Upper lobe of right lung (tissue), 1 donor: ENCODE results near the gene PACRGL. TPM values are rescaled to one million over a fixed set of nuclear protein-coding genes. Genes with fewer than 3 reads are reported as not detected.

ENCODE experiments used
- ATAC-seq: fragments of 200-7000 bp; cut with Tn5 transposase; one replicate; pipeline ENCODE4 v1.9.1; 2020; ENCODE audit warnings: mild to moderate bottlenecking, moderate library complexity
- DNase-seq: peaks from one replicate; pipeline ENCODE4 v3.0.0-alpha.2; 2020
- H3K27ac ChIP-seq: fragments of 200-600 bp; one replicate; pipeline ENCODE4 v1.8.0; 2022
- H3K27me3 ChIP-seq: fragments of 200-600 bp; one replicate; pipeline ENCODE4 v1.8.0; 2022; ENCODE audit warnings: mild to moderate bottlenecking
- H3K36me3 ChIP-seq: fragments of 200-600 bp; one replicate; pipeline ENCODE4 v1.8.0; 2022
- H3K4me1 ChIP-seq: fragments of 200-600 bp; one replicate; pipeline ENCODE4 v1.8.0; 2022
- H3K4me3 ChIP-seq: fragments of 200-600 bp; one replicate; pipeline ENCODE4 v1.8.0; 2022; ENCODE audit warnings: mild to moderate bottlenecking
- H3K9me3 ChIP-seq: fragments of 200-600 bp; one replicate; pipeline ENCODE4 v1.8.0; 2022
- CTCF ChIP-seq: fragments of 200-600 bp; IDR thresholded peaks from one replicate; pipeline ENCODE4 v1.8.0; 2022; ENCODE audit warnings: antibody characterized with exemption
- intact Hi-C: fragments of 100-400 bp; cut with DNase I; formaldehyde crosslinking; loops from one replicate; pipeline ENCODE4 v1.11.0; 2022
- total RNA-seq: library from RNA; stranded (reverse); fragmentation: NEBNext Ultra II Directional; extraction: Animal tissue kit (Norgen Biotek cat#: 25700); gene quantifications from one replicate; pipeline ENCODE4 v1.2.1, GENCODE V29; 2021
- donor health status: DM: no; HTN: yes; CAD: no; lungs with severe emphysema.

PACRGL gene
- total RNA-seq, 1 donor from 2014 or later = 17.4 TPM

GRCh38 chr4:20680736-20681135 is 19.5 kb upstream of the PACRGL start:
- DNase-seq (no peak), ATAC-seq (no peak)
- Histone ChIP-seq H3K27ac (no peak overlapping the region), H3K36me3 (no peaks in the 10 kb centered on the region), H3K4me1 (peaks cover 7% of the 10 kb centered on the region), H3K9me3 (no peaks in the 10 kb centered on the region), H3K27me3 (no peaks in the 10 kb centered on the region), H3K4me3 (no peak overlapping the region)
- intact Hi-C loops = loop anchor here (10.0 kb wide), 1 partner anchor 256 kb away; no protein-coding TSS in a partner anchor
- no peak for TF ChIP-seq CTCF

DNA sequence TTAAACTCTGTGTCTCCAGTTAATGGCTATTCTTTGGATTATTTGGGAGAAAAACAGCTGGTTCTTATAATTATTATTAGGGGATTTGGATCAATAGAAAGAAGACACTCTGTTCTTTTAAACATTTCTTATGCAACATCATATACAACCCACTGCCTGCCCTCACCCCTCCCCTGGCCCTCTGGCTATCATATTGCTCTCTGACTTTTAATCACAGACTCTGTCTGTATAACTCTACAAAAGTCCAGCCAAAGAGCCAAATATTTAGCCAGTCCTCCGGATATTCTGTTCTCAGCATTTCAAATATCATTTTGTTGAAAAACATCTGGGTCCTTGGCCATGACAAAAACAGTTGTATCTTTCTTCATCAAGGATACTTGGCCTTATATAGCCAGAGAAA is 19.0 kb upstream of the PACRGL start:
- intact Hi-C loops = loop anchor here (10.0 kb wide), 1 partner anchor 256 kb away; no protein-coding TSS in a partner anchor
- Histone ChIP-seq H3K36me3 (no peaks in the 10 kb centered on the region), H3K27me3 (no peaks in the 10 kb centered on the region), H3K9me3 (no peaks in the 10 kb centered on the region), H3K4me3 (no peak overlapping the region), H3K4me1 (peaks cover 7% of the 10 kb centered on the region), H3K27ac (no peak overlapping the region)
- TF ChIP-seq CTCF = no peak
- peak; percentile 43 for ATAC-seq
- DNase-seq = no peak

DNA sequence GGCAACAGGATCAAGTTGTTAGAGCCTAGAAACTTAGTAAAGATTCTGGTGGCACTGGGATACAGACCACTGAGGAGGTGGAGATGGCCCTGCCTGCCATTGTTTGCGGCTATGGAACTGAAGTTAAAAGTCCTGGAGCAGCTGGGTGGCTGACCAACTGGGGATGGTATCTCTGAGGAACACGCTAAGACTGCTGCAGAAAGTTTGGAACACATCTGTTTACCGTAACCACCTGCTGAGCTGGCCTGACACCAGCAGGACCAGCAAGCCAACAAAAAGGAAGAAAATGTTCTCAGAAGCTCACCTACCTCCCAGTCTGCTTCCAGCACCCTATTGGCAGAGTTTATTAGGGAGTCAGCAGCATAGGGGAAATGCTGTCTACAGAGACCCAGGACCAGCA is 17.4 kb upstream of the PACRGL start:
- Histone ChIP-seq H3K4me1 (peaks cover 7% of the 10 kb centered on the region), H3K27me3 (no peaks in the 10 kb centered on the region), H3K36me3 (no peaks in the 10 kb centered on the region), H3K9me3 (no peaks in the 10 kb centered on the region), H3K4me3 (no peak overlapping the region), H3K27ac (no peak overlapping the region)
- DNase-seq = no peak
- ATAC-seq = no peak
- no peak for TF ChIP-seq CTCF
- intact Hi-C loops = loop anchor here (10.0 kb wide), 1 partner anchor 258 kb away; no protein-coding TSS in a partner anchor

DNA sequence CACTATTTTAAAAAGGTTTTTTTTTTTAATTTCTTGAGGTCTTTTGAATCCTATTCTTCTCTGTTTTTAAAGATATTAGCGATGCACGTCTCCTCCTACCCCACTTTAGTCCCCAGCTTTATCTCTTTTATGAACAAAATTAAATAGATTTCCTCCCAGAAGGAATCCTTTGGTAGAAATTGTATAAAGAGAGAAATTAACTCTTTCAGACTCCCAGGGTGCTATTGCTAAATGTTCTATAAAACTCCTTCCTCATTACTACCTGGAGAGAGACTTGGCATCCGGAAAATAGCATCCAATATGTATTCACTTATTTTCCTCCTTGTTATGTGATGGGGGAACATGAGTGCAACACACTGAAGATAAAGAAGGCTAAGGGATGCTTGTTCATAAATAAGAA is 16.5 kb upstream of the PACRGL start:
- intact Hi-C loops = loop anchor here (10.0 kb wide), 1 partner anchor 259 kb away; no protein-coding TSS in a partner anchor
- no peak overlapping the region for H3K27ac ChIP-seq

DNA sequence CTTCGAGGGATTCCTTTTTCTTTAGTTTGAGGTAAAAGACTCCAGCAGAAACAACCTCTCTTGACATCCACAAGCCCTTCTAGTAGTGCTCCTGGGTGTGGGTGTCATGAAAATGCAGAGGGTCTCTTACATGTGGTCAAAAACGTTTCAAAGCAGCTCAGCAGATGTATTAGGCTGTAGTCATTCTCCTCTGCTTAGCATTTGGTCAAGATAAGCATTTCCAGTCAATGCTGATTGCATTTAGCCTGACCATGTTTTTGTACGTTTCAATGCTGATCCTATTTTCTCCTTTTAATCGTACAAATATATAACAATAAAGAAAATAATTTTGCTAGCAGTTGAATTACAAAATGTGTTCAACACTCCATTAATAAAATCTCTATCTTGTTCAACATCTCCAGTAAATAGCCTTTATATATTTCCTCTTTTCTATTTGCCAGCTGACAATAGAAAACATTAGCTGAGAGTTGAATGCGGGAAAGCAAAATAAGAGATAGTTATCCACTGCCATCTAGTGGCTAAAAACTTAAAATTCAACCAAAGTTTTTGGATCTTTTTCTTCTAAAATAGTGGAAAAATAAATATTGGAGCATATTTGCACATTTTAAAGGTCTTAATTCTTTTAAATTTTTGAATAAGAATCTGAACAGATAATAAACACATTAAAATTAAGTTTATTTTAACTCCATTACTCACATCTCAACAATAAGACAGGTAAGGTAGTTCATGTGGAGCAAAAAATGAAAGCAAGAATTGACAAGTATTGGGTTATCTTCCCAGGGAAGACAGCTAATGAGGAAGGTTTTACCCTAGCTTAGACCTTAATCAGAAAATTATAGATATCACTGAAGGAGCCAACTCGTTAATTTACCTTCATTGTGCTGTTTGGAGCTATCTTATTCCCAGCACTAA is 15.2 kb upstream of the PACRGL start:
- no peaks in the 10 kb centered on the region for H3K27me3 ChIP-seq
- DNase-seq (no peak), ATAC-seq (peak; percentile 47)
- H3K27ac ChIP-seq = no peak overlapping the region
- intact Hi-C loops = loop anchor here (10.0 kb wide), 1 partner anchor 260 kb away; no protein-coding TSS in a partner anchor
- no peak overlapping the region for H3K4me3 ChIP-seq
- peaks cover 7% of the 10 kb centered on the region for H3K4me1 ChIP-seq
- TF ChIP-seq CTCF = peak; percentile 68
- H3K9me3 ChIP-seq = no peaks in the 10 kb centered on the region
- no peaks in the 10 kb centered on the region for H3K36me3 ChIP-seq

More for the DNA sequence above, 16.5 kb upstream of the PACRGL start:
- H3K27me3 ChIP-seq = no peaks in the 10 kb centered on the region
- H3K9me3 ChIP-seq = no peaks in the 10 kb centered on the region
- H3K4me1 ChIP-seq = peaks cover 7% of the 10 kb centered on the region
- ATAC-seq = no peak
- no peak for TF ChIP-seq CTCF
- DNase-seq = no peak
- H3K4me3 ChIP-seq = no peak overlapping the region
- H3K36me3 ChIP-seq = no peaks in the 10 kb centered on the region
